ENCODE data around the gene TNRC18. TPM values are rescaled to one million over a fixed set of nuclear protein-coding genes. Genes with fewer than 3 reads are reported as not detected.

Gene TNRC18
- polyA plus RNA-seq, 1 donor from 2014 or later, result 23.6 TPM

DNA sequence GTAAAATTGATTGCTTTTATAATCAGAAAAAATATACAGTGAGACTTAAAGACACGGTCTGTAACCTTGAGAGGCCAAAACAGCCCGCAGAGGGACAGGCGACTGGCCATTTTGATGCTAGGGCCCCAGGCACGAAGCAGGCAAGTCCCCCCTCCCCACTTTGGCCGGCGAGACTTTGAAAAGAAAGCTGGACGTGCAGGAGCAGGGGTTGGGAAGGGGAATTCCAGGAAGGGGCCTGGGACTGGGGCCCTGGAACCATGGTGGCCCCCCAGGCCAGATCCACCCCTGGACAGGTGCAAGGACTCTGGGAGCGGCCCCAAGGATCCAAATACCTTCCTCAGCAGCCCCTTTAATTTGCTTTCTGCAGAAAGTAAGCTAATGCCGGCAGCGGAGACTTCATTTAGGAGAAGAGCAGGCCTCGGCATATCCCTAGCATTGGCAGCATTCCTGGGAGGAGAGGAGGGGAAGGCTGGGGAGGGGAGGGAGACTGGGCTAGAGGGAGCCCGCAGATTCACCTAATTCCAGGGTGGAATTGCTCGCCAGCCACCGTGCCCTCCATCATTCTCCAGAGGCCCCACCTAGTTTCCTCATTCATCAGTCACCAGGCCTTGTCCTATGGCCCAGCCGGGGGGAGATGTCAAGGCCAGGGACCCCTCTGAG lies 24.9 kb upstream of the TNRC18 start:
- Histone ChIP-seq H3F3A (ENCODE audit: insufficient read depth, low read length, poor library complexity, severe bottlenecking) (no peaks in the 10 kb centered on the region), H3K79me2 (replicated peaks; ENCODE audit: insufficient read depth, low read length) (no peaks in the 10 kb centered on the region), H4K20me1 (ENCODE audit: insufficient read depth) (no peaks in the 10 kb centered on the region), H3K9me3 (ENCODE audit: low read length) (no peaks in the 10 kb centered on the region), H3K4me2 (ENCODE audit: low read length) (no peak overlapping the region), H3K36me3 (ENCODE audit: insufficient read depth, low read length) (no peaks in the 10 kb centered on the region), H3K9me2 (ENCODE audit: insufficient read depth, low read length) (no peaks in the 10 kb centered on the region), H3K9ac (ENCODE audit: low read length) (no peak overlapping the region), H3K27ac (ENCODE audit: low read length) (no peak overlapping the region), H3K4me3 (ENCODE audit: low read length) (no peak overlapping the region), H3K27me3 (ENCODE audit: insufficient read depth, low read depth, low read length) (no peaks in the 10 kb centered on the region), H2AFZ (ENCODE audit: low read depth, low read length) (no peak overlapping the region)
- TF ChIP-seq RAD21 (conservative IDR thresholded peaks at IDR 0.05), result no peak
- TF ChIP-seq EP300 (conservative IDR thresholded peaks at IDR 0.05; ENCODE audit: poor library complexity, severe bottlenecking), result no peak
- no peak for TF ChIP-seq MXI1 (conservative IDR thresholded peaks at IDR 0.05; ENCODE audit: poor library complexity, severe bottlenecking)
- TF ChIP-seq SMC3 (conservative IDR thresholded peaks at IDR 0.05; ENCODE audit: poor library complexity), result no peak
- TF ChIP-seq, protein P1, sequence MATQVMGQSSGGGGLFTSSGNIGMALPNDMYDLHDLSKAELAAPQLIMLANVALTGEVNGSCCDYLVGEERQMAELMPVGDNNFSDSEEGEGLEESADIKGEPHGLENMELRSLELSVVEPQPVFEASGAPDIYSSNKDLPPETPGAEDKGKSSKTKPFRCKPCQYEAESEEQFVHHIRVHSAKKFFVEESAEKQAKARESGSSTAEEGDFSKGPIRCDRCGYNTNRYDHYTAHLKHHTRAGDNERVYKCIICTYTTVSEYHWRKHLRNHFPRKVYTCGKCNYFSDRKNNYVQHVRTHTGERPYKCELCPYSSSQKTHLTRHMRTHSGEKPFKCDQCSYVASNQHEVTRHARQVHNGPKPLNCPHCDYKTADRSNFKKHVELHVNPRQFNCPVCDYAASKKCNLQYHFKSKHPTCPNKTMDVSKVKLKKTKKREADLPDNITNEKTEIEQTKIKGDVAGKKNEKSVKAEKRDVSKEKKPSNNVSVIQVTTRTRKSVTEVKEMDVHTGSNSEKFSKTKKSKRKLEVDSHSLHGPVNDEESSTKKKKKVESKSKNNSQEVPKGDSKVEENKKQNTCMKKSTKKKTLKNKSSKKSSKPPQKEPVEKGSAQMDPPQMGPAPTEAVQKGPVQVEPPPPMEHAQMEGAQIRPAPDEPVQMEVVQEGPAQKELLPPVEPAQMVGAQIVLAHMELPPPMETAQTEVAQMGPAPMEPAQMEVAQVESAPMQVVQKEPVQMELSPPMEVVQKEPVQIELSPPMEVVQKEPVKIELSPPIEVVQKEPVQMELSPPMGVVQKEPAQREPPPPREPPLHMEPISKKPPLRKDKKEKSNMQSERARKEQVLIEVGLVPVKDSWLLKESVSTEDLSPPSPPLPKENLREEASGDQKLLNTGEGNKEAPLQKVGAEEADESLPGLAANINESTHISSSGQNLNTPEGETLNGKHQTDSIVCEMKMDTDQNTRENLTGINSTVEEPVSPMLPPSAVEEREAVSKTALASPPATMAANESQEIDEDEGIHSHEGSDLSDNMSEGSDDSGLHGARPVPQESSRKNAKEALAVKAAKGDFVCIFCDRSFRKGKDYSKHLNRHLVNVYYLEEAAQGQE (IDR thresholded peaks at IDR 0.05; ENCODE audit: borderline replicate concordance), result no peak
- no peak for TF ChIP-seq CTCF (IDR thresholded peaks at IDR 0.05; ENCODE audit: poor library complexity, severe bottlenecking)
- no peak for TF ChIP-seq EZH2 (IDR thresholded peaks at IDR 0.05; ENCODE audit: borderline replicate concordance, insufficient read depth, low read length, poor library complexity, severe bottlenecking)
- TF ChIP-seq POLR2AphosphoS5 (IDR thresholded peaks at IDR 0.05), result no peak

DNA sequence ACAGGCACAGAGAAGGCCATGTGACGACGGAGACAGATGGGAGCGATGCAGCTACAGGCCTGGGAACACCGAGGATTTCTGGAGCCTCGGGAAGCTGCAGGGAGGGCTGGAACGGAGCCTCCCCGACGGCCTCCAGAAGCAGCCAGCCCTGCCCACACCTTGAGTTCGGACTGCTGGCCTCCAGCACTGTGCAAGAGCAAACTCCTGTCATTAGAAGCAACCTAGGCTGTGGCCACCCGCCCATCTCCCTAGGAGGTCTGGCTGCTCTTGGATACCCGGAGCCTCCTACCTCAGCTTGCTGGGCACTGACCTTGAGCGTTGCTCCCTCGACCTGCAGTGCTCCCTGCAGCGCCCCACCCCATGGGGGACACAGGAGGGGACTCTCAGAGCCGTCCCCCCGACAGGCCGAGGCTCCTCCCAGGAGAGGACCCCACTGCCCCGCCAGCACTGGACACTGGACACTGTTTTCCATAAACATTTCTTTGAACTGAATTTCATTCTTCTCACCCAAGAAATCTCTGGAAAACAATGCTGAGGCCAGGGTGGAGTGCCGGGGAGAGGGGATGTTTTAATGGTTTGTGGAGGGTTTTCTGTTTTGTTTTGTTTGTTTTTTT lies 22.5 kb upstream of the TNRC18 start:
- Histone ChIP-seq H3K9me3 (ENCODE audit: low read length) (no peaks in the 10 kb centered on the region), H3K9me2 (ENCODE audit: insufficient read depth, low read length) (no peaks in the 10 kb centered on the region), H3K79me2 (replicated peaks; ENCODE audit: insufficient read depth, low read length) (no peaks in the 10 kb centered on the region), H4K20me1 (ENCODE audit: insufficient read depth) (no peaks in the 10 kb centered on the region), H2AFZ (ENCODE audit: low read depth, low read length) (no peak overlapping the region), H3K4me2 (ENCODE audit: low read length) (no peak overlapping the region), H3K9ac (ENCODE audit: low read length) (no peak overlapping the region), H3K4me3 (ENCODE audit: low read length) (no peak overlapping the region), H3K27ac (ENCODE audit: low read length) (no peak overlapping the region), H3K27me3 (ENCODE audit: insufficient read depth, low read depth, low read length) (no peaks in the 10 kb centered on the region), H3K36me3 (ENCODE audit: insufficient read depth, low read length) (no peaks in the 10 kb centered on the region), H3F3A (ENCODE audit: insufficient read depth, low read length, poor library complexity, severe bottlenecking) (no peaks in the 10 kb centered on the region)
- TF ChIP-seq POLR2AphosphoS5 (IDR thresholded peaks at IDR 0.05) (no peak), MXI1 (conservative IDR thresholded peaks at IDR 0.05; ENCODE audit: poor library complexity, severe bottlenecking) (no peak), RAD21 (conservative IDR thresholded peaks at IDR 0.05) (no peak), EZH2 (IDR thresholded peaks at IDR 0.05; ENCODE audit: borderline replicate concordance, insufficient read depth, low read length, poor library complexity, severe bottlenecking) (no peak)
